ENCODE data around the gene SPATA13.

The SPATA13 gene

GRCh38 chr13:24225930-24226329 lies 65.4 kb downstream of the SPATA13 start:
- DNase-seq = no peak

DNA sequence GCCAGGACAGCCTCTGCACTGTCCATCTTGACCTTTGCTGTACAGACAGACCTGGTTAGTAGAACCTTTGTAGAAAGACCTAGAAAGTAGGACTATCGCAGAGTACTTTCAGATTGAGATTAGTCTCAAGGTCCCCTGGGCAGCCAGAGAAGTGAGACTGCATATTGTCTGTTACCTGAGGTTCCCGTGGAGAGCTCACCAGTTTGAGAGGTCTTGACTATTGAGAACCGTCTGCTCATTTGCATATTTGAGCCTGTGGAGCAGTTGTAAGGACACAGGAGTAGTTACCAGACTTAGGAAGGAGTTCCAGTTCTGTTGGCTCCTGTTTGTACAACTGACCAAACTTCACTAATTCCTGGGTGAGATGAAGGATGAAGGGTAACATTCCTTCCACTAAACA lies 66.2 kb downstream of the SPATA13 start:
- DNase-seq = no peak

DNA sequence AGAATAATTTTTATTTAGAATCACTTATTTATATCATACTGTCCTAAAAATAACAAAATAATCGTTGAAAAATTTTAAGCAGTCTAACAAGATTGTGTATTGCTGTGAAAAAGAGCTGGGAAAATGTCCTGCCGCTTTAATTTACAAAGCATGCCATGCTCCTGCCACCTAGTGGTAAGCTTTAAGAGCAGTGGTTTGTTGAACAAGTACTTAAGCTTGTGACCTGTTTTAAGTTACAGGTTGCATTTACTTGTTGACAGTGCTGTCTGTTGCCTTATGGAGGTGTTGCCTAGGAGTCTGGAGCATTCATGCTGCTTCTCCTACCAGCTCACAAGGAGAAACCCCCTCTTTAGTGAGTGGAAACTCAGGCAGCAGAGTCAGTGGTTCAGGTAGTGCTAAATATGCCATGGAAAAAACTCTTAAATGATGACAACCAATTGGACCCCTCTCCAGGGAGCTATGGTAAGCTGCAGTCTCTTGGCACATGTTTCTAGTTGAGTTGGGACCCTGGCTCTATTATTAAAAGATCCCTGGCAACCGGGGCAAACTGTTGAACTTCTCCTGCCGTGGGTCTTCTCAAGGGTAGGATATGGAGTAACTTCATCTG lies 68.4 kb downstream of the SPATA13 start:
- DNase-seq = peak in 1 of 2 experiments; percentile 26

DNA sequence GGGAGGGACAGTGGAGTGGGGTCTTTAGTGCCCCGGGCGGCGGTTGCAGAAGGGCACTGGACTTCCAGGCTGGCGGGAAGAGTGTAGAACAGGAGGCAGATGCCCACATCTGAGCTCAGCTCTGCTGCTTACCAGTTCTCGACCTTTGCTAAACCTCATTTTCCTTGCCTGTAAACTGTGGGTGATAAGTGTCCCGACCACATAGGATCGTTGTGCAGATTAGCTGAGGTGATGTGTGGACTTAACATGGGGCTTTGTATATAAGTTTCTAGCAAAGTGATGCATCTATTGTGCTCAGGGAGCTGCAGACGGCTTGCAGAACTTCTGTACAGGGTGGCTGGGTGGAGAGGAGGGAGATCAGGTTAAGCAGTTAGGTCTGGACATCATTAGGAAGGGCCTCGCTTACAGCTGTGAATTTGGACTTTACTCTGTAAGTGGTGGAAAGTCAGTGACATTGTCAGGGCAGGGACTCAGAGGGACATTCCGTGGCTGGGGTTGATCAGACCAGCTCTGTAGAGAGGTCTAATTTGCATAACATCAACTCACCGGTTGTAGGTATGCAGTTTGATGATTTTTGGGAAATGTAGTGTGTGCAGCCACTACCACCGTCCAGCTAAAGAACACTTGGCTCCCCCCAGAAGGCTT lies 70.0 kb downstream of the SPATA13 start:
- no peak for DNase-seq

DNA sequence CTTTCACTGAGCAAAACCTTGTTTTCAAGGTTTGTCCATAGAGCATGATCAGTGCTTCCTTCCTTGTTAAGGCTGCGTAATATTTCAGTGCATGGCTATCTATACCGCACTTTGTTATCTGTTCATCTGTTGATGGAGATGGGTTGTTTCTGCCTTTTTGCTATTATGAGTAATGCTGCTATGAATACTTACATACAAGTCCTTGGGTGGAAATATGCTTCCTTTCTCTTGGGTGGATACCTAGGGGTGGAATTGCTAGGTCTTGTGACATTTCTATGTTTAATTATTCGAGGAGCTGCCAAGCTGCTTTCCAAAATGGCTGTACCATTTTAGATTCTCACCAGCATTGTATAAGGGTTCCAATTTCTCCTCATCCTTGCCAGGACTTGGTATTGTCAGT lies 70.9 kb downstream of the SPATA13 start:
- DNase-seq = no peak

DNA sequence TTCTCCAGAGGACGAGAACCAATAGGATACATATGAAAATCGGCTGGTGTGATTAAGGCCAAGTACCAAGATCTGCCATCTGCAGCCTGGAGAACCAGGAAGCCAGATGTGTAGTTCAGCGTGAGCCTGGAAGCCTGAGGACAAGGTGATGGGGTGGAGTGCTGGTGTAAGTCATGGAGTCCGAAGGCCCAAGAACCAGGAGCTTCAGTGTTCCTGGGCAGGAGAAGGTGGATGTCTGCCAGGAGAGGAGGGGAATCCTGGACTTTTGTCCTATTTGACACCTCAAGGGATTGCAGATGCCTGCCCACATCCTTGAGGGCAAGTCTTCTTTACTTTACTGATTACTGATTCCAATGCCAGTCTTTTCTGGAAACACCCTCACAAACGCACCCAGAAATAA lies 71.5 kb downstream of the SPATA13 start:
- DNase-seq = no peak

- no peak for DNase-seq
Observed at GRCh38 chr13:24232474-24232873, 72.0 kb downstream of the SPATA13 start.

GRCh38 chr13:24233351-24233901 lies 72.9 kb downstream of the SPATA13 start:
- DNase-seq = no peak

GRCh38 chr13:24234200-24234915 lies 73.8 kb downstream of the SPATA13 start:
- no peak for DNase-seq

GRCh38 chr13:24237356-24237755 lies 76.8 kb downstream of the SPATA13 start:
- DNase-seq = no peak

- DNase-seq = no peak
Observed at GRCh38 chr13:24241336-24241735, 80.8 kb downstream of the SPATA13 start.

DNA sequence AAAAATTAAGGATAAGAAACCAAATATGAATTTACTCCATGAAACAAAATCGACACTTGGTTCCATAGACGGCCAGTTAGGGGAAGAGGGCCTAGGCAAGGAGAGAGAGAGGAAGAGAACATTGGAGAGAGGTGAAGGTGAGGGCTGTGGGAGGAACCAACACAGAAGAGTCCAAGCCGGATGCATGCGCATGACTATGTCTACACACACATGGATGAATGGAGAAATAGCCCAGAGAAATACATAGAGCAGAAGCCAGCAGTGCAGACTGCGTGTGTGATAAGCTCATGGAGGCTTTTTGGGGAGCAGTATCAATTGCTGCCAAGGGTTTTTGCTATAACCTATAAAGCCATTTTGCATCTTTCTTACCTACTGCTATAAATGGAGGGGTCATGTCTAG lies 81.6 kb downstream of the SPATA13 start:
- no peak for DNase-seq

DNA sequence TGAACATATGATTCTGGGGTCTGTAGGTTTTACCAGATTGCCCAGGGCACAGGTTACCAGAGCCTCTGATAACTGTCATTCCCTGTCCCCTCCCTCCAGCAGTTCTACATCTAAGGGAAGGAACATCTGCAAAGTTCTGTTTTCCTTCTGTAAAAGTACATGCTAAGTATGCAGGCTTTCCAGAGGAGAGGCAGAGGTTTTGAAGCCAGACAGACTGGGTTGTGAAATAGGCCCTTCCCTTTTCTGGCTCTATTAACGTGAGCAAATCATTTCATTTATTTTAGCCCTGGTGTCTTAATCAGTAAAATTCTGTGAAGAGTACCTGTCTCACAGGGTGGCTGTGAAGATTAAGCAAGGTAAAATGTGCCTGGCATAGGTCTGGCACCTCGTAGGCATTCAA lies 82.8 kb downstream of the SPATA13 start:
- DNase-seq = no peak

DNA sequence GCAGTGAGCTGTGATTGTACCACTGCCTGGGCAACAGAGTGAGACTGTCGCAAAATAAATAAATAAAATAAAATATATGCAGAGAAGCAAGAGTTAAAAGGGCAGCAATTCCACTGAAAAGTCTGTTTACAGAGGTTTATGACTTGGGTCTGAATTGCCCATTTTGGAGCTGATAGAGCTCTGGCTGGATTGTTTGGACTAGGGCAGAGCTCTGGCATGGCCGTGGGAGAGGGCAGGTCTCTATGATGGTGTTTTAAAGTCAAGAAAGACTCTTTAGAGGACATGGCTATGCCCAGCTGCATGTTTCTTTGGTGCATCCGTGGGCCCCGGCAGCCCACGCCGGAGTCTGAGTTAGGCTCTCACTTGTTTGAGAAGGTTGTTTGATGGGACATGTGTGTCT lies 84.3 kb downstream of the SPATA13 start:
- DNase-seq = no peak

DNA sequence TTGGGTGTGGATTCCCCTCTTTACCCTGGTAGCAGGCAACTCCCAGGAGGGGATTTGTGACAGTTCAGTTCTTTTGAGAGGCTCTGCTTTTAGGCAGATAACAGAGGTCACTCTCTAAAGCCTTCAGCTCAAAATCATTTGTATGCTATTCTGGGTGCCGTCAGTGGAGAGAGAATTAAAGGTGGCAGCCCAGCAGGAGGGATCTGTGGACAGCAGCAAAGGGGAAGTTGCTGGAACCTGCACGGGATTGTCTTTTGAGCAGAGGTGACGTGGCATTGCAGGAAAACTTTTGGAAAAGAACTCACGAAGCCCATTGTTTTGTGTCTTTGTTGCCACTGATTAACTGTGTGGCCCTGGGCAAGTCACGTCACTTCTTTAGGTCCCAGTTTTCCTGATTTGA lies 86.5 kb downstream of the SPATA13 start:
- no peak for DNase-seq

GRCh38 chr13:24249624-24250023 lies 89.1 kb downstream of the SPATA13 start:
- DNase-seq = no peak

- DNase-seq = no peak
Observed at GRCh38 chr13:24250376-24251057, 90.0 kb downstream of the SPATA13 start.

GRCh38 chr13:24251525-24251924 lies 91.0 kb downstream of the SPATA13 start:
- peak; percentile 74 to 79 for DNase-seq

GRCh38 chr13:24252136-24252535 lies 91.6 kb downstream of the SPATA13 start:
- peak in 1 of 2 experiments; percentile 36 for DNase-seq

- no peak for DNase-seq
Observed at GRCh38 chr13:24253520-24254145, 93.1 kb downstream of the SPATA13 start.

- DNase-seq = peak; percentile 49 to 50
Observed at GRCh38 chr13:24254146-24254841, 93.8 kb downstream of the SPATA13 start.

DNA sequence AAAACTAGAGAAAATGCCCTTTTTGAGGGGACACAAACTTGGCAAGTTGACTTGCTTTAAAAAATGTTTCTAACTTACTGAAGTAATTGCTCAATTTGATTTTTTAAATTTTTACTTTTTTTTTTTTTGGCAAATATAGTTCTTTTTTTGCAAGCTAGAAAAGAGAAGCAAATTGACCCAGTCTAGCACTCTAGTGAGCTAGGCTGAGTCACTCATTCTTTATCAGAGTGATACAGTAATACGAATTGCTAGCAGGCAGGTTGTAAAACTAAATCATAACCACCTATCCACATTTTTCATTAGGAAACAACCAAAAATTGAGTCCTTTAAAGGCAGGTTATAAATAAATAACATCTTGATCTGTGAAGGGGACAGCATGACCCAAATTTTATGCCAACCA lies 97.0 kb downstream of the SPATA13 start:
- DNase-seq = no peak

Data from activated CD4-positive, alpha-beta T cell treated with anti-CD3 and anti-CD28 coated beads, Interleukin-2, amount 50 U/mL, for 4 hours (primary cell).